Rectal smooth muscle tissue (tissue), 1 donor: Measurements from ENCODE around the gene RGS16.

ENCODE experiments used
- H3K27ac ChIP-seq: one replicate; pipeline ENCODE4 v1.7.0; 2013; ENCODE audit warnings: low read depth, low read length, inconsistent platforms
- H3K27me3 ChIP-seq: one replicate; pipeline ENCODE4 v1.7.0; 2013; ENCODE audit warnings: low read length; ENCODE audit not compliant: control insufficient read depth, insufficient read depth
- H3K36me3 ChIP-seq: one replicate; pipeline ENCODE4 v1.7.0; 2013; ENCODE audit warnings: low read length; ENCODE audit not compliant: control insufficient read depth, insufficient read depth
- H3K4me1 ChIP-seq: one replicate; pipeline ENCODE4 v1.7.0; 2013; ENCODE audit warnings: low read length; ENCODE audit not compliant: control insufficient read depth, insufficient read depth
- H3K4me3 ChIP-seq: one replicate; pipeline ENCODE4 v1.7.0; 2013; ENCODE audit warnings: low read length
- H3K9ac ChIP-seq: one replicate; pipeline ENCODE4 v1.7.0; 2013; ENCODE audit warnings: low read length

RGS16 gene

DNA sequence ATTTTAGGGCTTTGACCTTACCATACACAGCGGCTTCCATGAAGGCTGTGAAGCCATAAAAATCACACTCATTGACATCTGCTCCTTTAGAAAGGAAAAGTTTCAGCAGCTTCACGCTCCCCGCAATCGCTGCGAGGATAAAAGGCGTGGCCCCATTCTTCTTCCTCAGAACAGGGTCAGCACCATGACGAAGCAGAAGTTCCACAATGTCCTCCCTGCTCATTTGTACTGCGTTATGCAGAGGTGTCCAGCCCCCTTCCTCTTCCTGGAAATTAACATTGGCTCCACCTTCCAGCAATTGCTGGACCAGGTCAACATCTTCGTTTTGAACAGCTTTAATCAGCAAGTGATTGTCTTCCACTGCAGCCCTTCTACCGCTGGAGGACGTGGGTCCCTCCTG, 17.8 kb downstream of the RGS16 start:
- peaks cover 2% of the 10 kb centered on the region for H3K4me1 ChIP-seq
- no peak overlapping the region for H3K9ac ChIP-seq
- no peaks in the 10 kb centered on the region for H3K27me3 ChIP-seq
- no peak overlapping the region for H3K4me3 ChIP-seq
- no peaks in the 10 kb centered on the region for H3K36me3 ChIP-seq
- H3K27ac ChIP-seq = no peak overlapping the region

DNA sequence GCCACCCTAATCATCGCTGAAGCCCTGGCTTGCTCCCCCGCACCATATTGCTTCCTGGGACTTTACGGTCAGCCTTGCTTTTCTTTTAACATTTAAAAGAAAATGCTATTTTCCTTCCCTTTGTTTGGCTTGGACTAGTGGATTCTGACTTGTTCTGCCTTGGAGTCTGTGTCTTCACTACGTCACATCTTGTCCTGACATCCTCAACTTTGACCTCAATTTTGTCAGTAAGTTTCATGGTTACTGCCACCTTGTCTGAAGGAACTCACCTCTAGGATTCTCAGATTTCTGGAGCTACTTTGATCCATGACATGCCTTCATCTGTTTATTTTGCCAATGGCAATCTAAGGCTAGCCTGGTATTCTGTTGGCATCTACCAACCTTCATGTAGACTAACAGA, 19.4 kb downstream of the RGS16 start:
- H3K27ac ChIP-seq = no peak overlapping the region
- H3K4me3 ChIP-seq = no peak overlapping the region
- H3K9ac ChIP-seq = no peak overlapping the region
- H3K4me1 ChIP-seq = peaks cover 2% of the 10 kb centered on the region
- H3K36me3 ChIP-seq = peaks cover under 1% of the 10 kb centered on the region
- H3K27me3 ChIP-seq = no peaks in the 10 kb centered on the region

DNA sequence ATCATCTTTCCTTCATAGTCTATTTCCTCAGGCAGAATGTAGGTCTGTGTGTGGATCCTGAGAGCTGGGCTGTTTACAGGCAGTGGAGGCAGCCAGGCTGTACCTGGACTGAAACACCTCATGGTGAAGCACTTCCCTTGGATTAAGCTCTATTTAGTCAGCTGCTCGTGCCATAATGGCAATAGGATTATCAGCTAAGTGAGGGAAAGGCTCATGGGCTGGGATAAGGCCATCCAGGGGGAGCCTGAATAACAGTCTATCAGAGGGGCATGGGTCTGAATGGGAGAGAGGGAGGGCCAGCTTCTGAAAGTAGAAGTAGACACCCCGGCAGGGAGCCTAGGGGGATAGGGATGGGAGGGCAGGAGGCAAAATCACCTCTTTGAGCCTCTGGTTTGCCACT, 23.5 kb downstream of the RGS16 start:
- Histone ChIP-seq H3K9ac (no peak overlapping the region), H3K4me3 (no peak overlapping the region), H3K4me1 (no peaks in the 10 kb centered on the region), H3K27me3 (no peaks in the 10 kb centered on the region), H3K27ac (no peak overlapping the region), H3K36me3 (peaks cover 7% of the 10 kb centered on the region)

DNA sequence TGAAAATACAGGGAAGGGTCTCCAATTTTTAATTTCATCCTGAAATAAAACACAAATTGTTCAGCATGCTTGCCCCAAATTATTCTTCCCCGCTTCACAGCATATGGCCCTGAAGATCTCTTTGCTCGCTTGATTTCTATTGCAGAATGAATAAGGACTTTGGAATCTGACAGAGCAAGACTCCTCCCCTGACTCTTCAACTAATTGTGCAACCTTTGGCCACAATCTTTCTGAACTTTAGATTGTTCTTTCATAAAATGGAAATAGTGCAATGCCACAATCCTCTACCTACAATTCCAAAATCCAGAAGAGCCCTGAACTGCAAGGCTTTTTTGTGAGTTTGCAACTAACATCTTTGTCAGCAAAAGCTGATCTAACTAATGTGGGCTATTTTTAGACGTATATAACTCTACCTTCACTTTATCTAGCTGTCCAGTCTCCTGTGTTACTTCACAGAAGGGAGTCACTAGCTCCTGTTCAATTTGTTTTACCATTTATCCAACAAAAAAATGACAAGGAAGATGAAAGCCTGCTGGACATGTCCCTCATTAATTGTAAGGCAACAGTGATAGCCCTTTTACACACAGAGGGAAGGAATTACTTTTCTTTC, 28.5 kb downstream of the RGS16 start:
- no peaks in the 10 kb centered on the region for H3K4me1 ChIP-seq
- no peak overlapping the region for H3K9ac ChIP-seq
- no peak overlapping the region for H3K27ac ChIP-seq
- no peak overlapping the region for H3K4me3 ChIP-seq
- no peaks in the 10 kb centered on the region for H3K27me3 ChIP-seq
- H3K36me3 ChIP-seq = peaks cover 13% of the 10 kb centered on the region

DNA sequence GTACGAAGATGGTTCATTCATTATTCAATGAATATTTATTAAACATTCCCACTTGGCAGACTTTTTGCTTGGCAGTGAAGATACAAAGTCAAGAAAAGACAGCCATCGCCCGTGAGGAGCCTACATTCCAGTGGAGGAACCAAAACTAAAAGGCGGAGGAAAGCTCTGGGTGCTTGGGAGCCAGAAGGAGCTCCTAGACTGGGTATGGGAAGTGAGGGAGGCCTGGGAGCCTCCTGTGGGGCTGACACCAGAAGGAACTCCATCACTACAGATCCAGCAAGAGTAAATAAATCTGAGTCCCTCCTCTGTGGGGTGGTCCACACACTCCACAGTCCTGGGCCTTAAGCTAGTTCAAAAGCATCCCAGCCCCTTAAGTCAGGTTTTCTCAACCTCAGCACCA, 30.0 kb downstream of the RGS16 start:
- Histone ChIP-seq H3K9ac (no peak overlapping the region), H3K36me3 (peaks cover 7% of the 10 kb centered on the region), H3K4me3 (no peak overlapping the region), H3K27me3 (no peaks in the 10 kb centered on the region), H3K27ac (no peak overlapping the region), H3K4me1 (no peaks in the 10 kb centered on the region)

DNA sequence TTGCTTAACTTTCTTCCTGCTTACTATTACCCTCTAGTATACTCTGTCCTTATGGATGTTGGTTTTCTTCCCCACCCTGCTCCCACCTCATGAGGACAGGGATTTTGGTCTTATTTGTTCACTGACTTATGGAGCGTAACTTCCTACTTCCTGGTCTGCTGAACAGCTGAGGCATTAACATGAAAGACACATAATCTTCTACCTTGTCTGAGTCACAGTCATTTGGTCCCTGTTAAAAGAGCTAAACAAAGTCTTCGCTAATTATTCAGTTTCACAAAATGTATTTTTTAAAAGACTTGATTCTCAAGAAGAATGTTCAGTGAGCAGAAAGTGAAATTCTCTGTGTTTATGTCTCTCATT, 33.6 kb downstream of the RGS16 start:
- no peak overlapping the region for H3K4me3 ChIP-seq
- H3K9ac ChIP-seq = no peak overlapping the region
- H3K27me3 ChIP-seq = no peaks in the 10 kb centered on the region
- no peaks in the 10 kb centered on the region for H3K4me1 ChIP-seq
- H3K36me3 ChIP-seq = peaks cover 6% of the 10 kb centered on the region
- H3K27ac ChIP-seq = no peak overlapping the region

DNA sequence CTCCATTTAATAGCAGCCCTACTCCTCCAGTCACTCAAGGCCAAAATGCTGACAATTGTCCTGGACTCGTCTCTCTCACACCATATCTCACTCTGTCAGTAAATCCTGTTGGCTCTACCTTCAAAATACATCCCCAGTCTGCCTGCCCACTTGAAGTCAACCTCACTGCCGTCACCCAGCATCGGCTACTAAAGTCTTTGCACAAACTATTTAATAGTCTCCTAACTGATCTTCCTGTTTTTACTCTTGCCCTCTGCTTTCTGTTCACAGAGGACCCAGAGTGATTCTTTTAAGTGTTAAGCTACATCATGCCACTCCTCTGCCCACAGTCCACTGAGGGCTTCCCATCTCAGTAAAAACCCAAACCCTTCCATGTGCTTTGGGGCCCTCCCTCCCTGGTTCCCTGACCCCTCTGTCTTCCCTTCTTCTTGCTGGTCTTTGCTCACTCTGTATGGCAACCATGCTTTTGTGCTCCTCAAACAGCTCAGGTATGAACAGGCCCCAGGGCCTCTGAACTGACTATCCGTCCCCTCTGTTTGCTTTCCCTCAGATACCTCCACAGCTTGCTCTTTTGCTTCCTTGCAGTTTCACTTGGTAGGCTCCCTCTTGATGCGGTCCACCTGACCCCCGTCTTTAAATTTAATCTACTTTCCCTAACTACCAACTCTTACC, 34.1 kb downstream of the RGS16 start:
- Histone ChIP-seq H3K4me1 (no peaks in the 10 kb centered on the region), H3K9ac (no peak overlapping the region), H3K4me3 (no peak overlapping the region), H3K27me3 (no peaks in the 10 kb centered on the region), H3K36me3 (peaks cover 5% of the 10 kb centered on the region), H3K27ac (no peak overlapping the region)

DNA sequence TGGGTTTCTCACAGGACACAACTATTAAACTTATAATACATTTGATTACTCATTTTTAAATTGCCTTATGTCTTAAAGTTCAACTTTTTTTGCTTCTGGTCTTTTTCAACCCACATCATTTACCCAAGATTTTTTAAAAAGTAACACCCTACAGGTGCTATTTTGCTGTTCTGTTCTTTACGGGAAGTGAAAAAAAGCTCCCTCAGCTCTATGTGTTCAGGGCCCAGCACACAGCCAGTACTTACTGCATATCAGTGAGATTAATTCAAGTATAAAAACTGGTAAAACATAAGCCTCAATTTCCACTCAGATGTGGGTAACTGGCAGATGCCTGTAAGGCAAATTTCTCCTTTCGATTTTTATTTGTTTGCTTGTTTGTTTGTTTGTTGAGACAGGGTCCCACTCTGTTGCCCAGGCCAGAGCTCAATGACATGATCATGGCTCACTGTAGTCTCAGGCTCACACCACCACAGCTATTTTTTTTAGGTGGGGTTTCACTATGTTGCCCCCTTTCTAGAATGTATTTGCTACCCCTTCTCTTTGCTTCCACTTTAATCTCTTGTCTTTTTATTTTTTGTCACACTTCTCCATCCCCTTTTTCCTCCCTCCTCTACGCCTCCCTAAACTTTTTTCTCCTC, 35.4 kb downstream of the RGS16 start:
- H3K36me3 ChIP-seq = peaks cover 3% of the 10 kb centered on the region
- H3K9ac ChIP-seq = no peak overlapping the region
- no peak overlapping the region for H3K4me3 ChIP-seq
- no peaks in the 10 kb centered on the region for H3K27me3 ChIP-seq
- no peaks in the 10 kb centered on the region for H3K4me1 ChIP-seq
- no peak overlapping the region for H3K27ac ChIP-seq

DNA sequence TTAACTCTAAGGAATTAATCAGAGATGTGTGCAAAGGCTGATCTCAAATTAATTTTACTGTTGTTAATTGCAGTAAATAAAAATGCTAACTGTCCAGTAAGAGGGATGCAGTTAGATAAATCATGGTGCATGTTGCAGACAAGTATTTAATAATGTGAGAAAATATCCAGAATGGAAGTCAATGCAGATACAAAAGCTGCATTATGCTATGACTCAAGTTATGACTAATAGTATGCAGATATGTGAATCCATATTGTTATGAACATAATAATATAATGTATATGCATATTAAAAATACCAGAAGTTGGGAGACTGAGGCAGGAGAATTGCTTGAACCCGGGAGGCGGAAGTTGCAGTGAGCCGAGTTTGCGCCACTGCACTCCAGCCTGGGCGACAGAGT, 36.6 kb downstream of the RGS16 start:
- no peak overlapping the region for H3K4me3 ChIP-seq
- no peaks in the 10 kb centered on the region for H3K27me3 ChIP-seq
- no peak overlapping the region for H3K9ac ChIP-seq
- no peak overlapping the region for H3K27ac ChIP-seq
- H3K36me3 ChIP-seq = peaks cover 2% of the 10 kb centered on the region
- no peaks in the 10 kb centered on the region for H3K4me1 ChIP-seq

DNA sequence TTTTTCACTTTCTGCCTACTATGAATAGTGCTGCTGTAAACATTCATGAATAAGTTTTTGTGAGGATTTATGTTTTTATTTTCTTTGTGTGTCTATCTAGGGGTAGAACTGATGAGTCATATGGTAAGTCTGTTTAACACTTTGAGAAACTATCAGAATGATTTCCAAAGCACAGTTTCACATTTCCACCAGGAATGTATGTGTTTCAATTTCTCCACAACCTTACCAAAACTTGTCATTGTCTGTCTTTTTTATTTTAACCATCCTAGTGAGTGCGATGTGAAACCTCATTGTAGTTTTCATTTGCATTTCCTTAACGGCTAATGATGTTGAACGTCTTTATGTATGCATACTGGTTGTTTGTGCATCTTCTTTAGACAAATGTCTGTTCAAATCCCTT, 38.7 kb downstream of the RGS16 start:
- H3K4me3 ChIP-seq = no peak overlapping the region

DNA sequence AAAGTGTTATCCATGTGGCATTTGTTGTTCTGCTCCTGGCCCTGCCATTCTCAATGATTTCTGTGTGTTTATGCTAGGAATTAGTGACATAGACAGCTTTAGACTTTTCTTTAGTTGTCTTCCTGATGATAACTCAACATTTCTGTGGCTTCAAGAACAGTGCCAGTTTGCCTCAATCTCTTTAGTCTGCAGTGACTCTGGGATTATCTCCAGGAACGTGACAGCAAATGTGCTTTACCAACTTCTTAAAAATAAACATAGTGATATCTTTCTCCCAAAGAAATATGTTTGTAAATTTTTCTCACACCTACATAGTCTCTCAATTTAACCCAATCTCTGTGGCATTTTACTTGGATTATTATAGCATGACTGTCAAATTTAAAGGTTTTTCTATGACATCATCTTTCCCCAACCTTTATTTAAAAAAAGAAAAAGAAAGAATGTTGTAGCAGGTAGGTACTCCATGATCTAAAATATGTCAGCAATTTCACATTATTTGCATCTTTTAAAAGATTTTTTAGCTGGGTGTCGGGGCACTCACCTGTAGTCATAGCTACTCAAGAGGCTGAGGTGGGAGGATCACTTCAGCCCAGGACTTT, 39.7 kb downstream of the RGS16 start:
- H3K4me3 ChIP-seq = no peak overlapping the region
- no peaks in the 10 kb centered on the region for H3K36me3 ChIP-seq
- H3K9ac ChIP-seq = no peak overlapping the region
- H3K27ac ChIP-seq = no peak overlapping the region
- H3K27me3 ChIP-seq = no peaks in the 10 kb centered on the region
- H3K4me1 ChIP-seq = no peaks in the 10 kb centered on the region

More for the DNA sequence above, 38.7 kb downstream of the RGS16 start:
- Histone ChIP-seq H3K36me3 (no peaks in the 10 kb centered on the region), H3K27me3 (no peaks in the 10 kb centered on the region), H3K27ac (no peak overlapping the region), H3K9ac (no peak overlapping the region), H3K4me1 (no peaks in the 10 kb centered on the region)

DNA sequence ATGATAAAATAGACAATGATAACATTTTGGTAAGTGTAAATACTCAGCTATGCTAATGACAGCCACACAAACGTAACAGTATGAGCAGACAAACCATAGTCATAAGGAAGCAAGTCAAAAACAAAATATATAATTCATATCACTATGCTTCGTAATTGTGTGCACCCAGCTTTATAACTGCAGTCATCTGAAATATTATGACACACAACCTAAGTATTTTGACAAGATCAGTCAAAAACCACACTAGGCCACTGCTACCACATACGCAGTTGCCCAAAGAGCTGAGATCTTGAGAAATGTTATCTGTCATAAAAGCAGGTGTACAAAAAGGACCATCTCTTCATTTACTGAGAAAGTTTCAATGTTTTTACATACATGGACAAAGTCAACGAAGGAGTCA, 41.1 kb downstream of the RGS16 start:
- H3K36me3 ChIP-seq = no peaks in the 10 kb centered on the region
- H3K9ac ChIP-seq = no peak overlapping the region

More for the DNA sequence above, 41.1 kb downstream of the RGS16 start:
- H3K4me1 ChIP-seq = no peaks in the 10 kb centered on the region
- no peak overlapping the region for H3K27ac ChIP-seq
- no peaks in the 10 kb centered on the region for H3K27me3 ChIP-seq
- H3K4me3 ChIP-seq = no peak overlapping the region
